HG02763 (cell line): ENCODE results near the gene USB1.

ENCODE experiments used
- ATAC-seq: cut with Tn5 transposase; IDR thresholded peaks from one replicate; pipeline ENCODE4 v1.9.1; 2021; ENCODE audit warnings: mild to moderate bottlenecking, moderate library complexity; ENCODE audit not compliant: unreplicated experiment

The USB1 gene

GRCh38 chr16:58016840-58017446 is 15.7 kb downstream of the USB1 start:
- ATAC-seq, result no peak

- ATAC-seq, result no peak
Measured at GRCh38 chr16:58018803-58019202, 17.6 kb downstream of the USB1 start.

- ATAC-seq, result no peak
Measured at GRCh38 chr16:58019866-58020538, 18.8 kb downstream of the USB1 start.

- ATAC-seq, result no peak
Measured at GRCh38 chr16:58020628-58021521, 19.7 kb downstream of the USB1 start.

- no peak for ATAC-seq
Measured at GRCh38 chr16:58021661-58022551, 20.7 kb downstream of the USB1 start.

GRCh38 chr16:58022601-58023371 is 21.6 kb downstream of the USB1 start:
- ATAC-seq, result no peak

GRCh38 chr16:58024486-58025350 is 23.5 kb downstream of the USB1 start:
- ATAC-seq, result no peak

- ATAC-seq, result peak; percentile 52
Measured at GRCh38 chr16:58025351-58026138, 24.3 kb downstream of the USB1 start, which contains the start of gene MMP15. TSS of gene MMP15 (plus strand) at chr16:58025754. CDS start at chr16:58026351, 597 bp downstream.

- ATAC-seq, result peak; percentile 8
Measured at GRCh38 chr16:58026139-58026704, 25.0 kb downstream of the USB1 start.

- no peak for ATAC-seq
Measured at GRCh38 chr16:58026705-58027160, 25.5 kb downstream of the USB1 start.

GRCh38 chr16:58027161-58027915 is 26.1 kb downstream of the USB1 start:
- ATAC-seq, result no peak

- no peak for ATAC-seq
Measured at GRCh38 chr16:58027916-58028455, 26.8 kb downstream of the USB1 start.

GRCh38 chr16:58028541-58029070 is 27.4 kb downstream of the USB1 start:
- no peak for ATAC-seq

GRCh38 chr16:58029410-58029809 is 28.2 kb downstream of the USB1 start:
- ATAC-seq, result no peak

- no peak for ATAC-seq
Measured at GRCh38 chr16:58030136-58030840, 29.1 kb downstream of the USB1 start.
